Gastrocnemius medialis (tissue), 4 donors: ENCODE measurements around the gene ENTHD1. TPM values are rescaled to one million over a fixed set of nuclear protein-coding genes. Genes with fewer than 3 reads are reported as not detected.

Experiments
- ATAC-seq, 2 donors: fragments of 150-250 bp; one replicate each; pipeline ENCODE4 v1.9.1; 2016
- DNase-seq, 2 donors: peaks; one replicate each; pipeline ENCODE4 v3.0.0-alpha.2; 2019
- H3K27ac ChIP-seq, 4 donors: fragments of 200-600 bp; sonication (generic); 1 replicate in 1 of 4; 2 replicates in 3 of 4; pipeline ENCODE4 v1.5.1; 2016 to 2018; ENCODE audit warnings: mild to moderate bottlenecking in 2 of 4, moderate library complexity in 1 of 4
- H3K27me3 ChIP-seq, 3 donors: fragments of 200-600 bp; sonication (generic) in 2 of 3; 1 replicate in 1 of 3; 2 replicates in 2 of 3; pipeline versions ENCODE4 v1.5.1 to v1.6.0; 2016 to 2019; ENCODE audit warnings: mild to moderate bottlenecking in 1 of 3, moderate library complexity in 1 of 3
- H3K36me3 ChIP-seq, 2 donors: fragments of 200-600 bp; sonication (generic) in 1 of 2; one replicate each; pipeline ENCODE4 v1.5.1; 2017 to 2018
- H3K4me1 ChIP-seq, 2 donors: fragments of 200-600 bp; sonication (generic) in 1 of 2; one replicate each; pipeline ENCODE4 v1.5.1; 2016 to 2017; ENCODE audit warnings: mild to moderate bottlenecking in 2 of 2
- H3K4me3 ChIP-seq, 4 donors: fragments of 200-600 bp; sonication (generic) in 3 of 4; 1 replicate in 1 of 4; 2 replicates in 3 of 4; pipeline ENCODE4 v1.5.1; 2016 to 2019; ENCODE audit warnings: mild to moderate bottlenecking in 2 of 4
- H3K9me3 ChIP-seq, 3 donors: fragments of 200-600 bp; sonication (generic) in 2 of 3; 1 replicate in 1 of 3; 2 replicates in 2 of 3; pipeline ENCODE4 v1.5.1; 2016 to 2019
- POLR2A ChIP-seq, 2 donors: fragments of 450-650 bp; IDR thresholded peaks; one replicate each; pipeline ENCODE4 v1.6.1; 2017; ENCODE audit warnings: antibody characterized with exemption in 2 of 2, mild to moderate bottlenecking in 2 of 2, moderate library complexity in 2 of 2
- in situ Hi-C, 4 donors: fragments of 200-750 bp; cut with MboI; loops; one replicate each; pipeline versions ENCODE4 v1.15.0 to v1.8.0; 2017; ENCODE audit warnings: low sequenced_read_pairs in 4 of 4
- intact Hi-C: fragments of 100-400 bp; cut with DNase I; formaldehyde crosslinking; loops from one replicate; pipeline ENCODE4 v1.15.1; 2023; ENCODE audit warnings: low total_unique reads
- total RNA-seq, 4 donors: library from RNA; depleted of rRNA; stranded (reverse); fragments of >200 nt; gene quantifications; one replicate each; pipeline versions ENCODE4 v1.1.0 to v1.2.3, GENCODE V29; 2016
- TF ChIP-seq, protein P1 (sequence below), 5 experiments: fragments of 450-650 bp in 3 of 5; fragments of 200-600 bp in 2 of 5; sonication (generic) in 2 of 5; IDR thresholded peaks in 4 of 5; conservative IDR thresholded peaks in 1 of 5; 1 replicate in 4 of 5; 2 replicates in 1 of 5; pipeline ENCODE4 v1.5.1; 2016 to 2019; ENCODE audit warnings: antibody characterized with exemption in 5 of 5, mild to moderate bottlenecking in 3 of 5, moderate library complexity in 3 of 5

Gene ENTHD1
- total RNA-seq, 4 donors from 2014 or later, result not detected

DNA sequence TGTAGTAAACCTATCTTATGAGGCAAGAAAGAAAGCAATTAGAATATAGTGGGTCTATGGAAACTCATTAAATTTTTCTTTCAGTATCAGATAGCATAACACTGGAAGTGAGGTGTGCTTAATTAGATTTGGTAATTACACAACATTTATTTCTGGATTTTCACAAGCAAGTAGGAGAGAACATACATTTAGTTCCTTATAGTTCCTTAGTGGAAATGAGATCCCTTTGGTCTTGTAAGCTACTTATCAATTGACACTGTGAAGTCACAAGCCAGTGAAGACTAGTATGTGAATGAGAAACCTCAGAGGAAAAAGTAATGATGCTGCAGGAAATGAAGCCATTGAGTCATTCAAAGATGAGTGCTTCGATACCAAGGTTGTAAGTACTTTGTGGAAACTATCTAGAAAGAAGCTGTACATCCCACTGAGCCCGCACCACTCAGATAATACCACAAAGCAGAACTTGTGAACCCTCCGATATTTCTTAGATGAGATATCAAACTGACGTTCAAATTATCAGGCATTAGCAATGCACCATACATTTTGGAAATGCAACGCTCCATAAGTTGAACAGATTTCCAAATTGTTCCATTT, 53.5 kb downstream of the ENTHD1 start:
- no peak for DNase-seq
- ATAC-seq, result no peak
- Histone ChIP-seq H3K27ac (no peak overlapping the region), H3K36me3 (no peaks in the 10 kb centered on the region), H3K27me3 (peaks cover 5 to 16% (median 10%) of the 10 kb centered on the region in 3 donors), H3K9me3 (no peaks in the 10 kb centered on the region), H3K4me3 (no peak overlapping the region), H3K4me1 (no peaks in the 10 kb centered on the region)
- intact Hi-C loops, result no loop called here
- TF ChIP-seq, protein P1, sequence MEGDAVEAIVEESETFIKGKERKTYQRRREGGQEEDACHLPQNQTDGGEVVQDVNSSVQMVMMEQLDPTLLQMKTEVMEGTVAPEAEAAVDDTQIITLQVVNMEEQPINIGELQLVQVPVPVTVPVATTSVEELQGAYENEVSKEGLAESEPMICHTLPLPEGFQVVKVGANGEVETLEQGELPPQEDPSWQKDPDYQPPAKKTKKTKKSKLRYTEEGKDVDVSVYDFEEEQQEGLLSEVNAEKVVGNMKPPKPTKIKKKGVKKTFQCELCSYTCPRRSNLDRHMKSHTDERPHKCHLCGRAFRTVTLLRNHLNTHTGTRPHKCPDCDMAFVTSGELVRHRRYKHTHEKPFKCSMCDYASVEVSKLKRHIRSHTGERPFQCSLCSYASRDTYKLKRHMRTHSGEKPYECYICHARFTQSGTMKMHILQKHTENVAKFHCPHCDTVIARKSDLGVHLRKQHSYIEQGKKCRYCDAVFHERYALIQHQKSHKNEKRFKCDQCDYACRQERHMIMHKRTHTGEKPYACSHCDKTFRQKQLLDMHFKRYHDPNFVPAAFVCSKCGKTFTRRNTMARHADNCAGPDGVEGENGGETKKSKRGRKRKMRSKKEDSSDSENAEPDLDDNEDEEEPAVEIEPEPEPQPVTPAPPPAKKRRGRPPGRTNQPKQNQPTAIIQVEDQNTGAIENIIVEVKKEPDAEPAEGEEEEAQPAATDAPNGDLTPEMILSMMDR (IDR thresholded peaks at IDR 0.05 in 4 of 5, conservative IDR thresholded peaks at IDR 0.05 in 1 of 5), result no peak
- no peak for TF ChIP-seq POLR2A (IDR thresholded peaks at IDR 0.05)
- in situ Hi-C loops, result no loop called here

DNA sequence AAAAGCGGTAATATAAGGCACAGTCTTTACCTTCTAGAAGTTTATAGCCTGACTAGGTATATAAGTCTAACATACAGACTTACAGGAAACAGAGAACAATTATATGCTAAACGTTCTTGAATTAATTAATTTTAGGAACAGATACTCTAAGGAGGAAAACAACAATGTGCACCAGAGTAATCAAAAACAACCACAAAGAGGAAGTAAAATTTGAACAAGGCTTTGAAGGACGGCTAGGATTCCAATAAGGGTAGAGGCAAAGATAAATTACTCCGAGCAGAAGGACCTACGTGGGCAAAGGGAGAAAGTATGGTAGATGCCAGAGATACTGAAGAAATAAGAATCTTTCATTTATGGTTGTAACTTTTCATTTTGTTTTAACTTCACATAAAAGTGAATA, 54.4 kb downstream of the ENTHD1 start:
- Histone ChIP-seq H3K9me3 (no peaks in the 10 kb centered on the region), H3K4me3 (no peak overlapping the region), H3K27ac (no peak overlapping the region), H3K36me3 (no peaks in the 10 kb centered on the region), H3K27me3 (peaks cover 5 to 19% (median 16%) of the 10 kb centered on the region in 3 donors), H3K4me1 (no peaks in the 10 kb centered on the region)
- TF ChIP-seq, protein P1 (IDR thresholded peaks at IDR 0.05 in 4 of 5, conservative IDR thresholded peaks at IDR 0.05 in 1 of 5), result no peak
- TF ChIP-seq POLR2A (IDR thresholded peaks at IDR 0.05), result no peak
- ATAC-seq (no peak), DNase-seq (no peak)
- in situ Hi-C loops (no loop called here), intact Hi-C loops (no loop called here)

DNA sequence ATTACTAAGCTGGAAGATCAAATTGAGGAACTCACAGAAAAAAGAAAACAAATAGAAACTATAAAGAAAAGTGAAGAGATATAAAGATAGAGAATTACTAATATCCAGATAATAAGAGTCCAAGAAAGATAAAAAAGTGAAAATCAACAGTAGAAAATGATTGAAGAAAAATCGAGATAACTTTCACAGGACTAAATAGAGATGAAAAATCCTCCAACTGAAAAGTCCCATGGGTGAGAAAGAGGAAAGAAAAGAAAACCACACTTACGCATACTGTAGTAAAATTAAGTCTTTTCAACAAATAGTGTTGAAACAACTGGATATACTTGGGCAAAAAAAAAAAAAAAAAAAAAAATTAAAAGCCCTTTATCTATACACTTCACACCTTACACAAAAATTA, 60.0 kb downstream of the ENTHD1 start:
- ATAC-seq, result no peak
- Histone ChIP-seq H3K27ac (no peak overlapping the region), H3K4me3 (no peak overlapping the region), H3K27me3 (peaks cover 12 to 47% (median 44%) of the 10 kb centered on the region in 3 donors), H3K36me3 (no peaks in the 10 kb centered on the region), H3K4me1 (no peaks in the 10 kb centered on the region), H3K9me3 (no peaks in the 10 kb centered on the region)
- DNase-seq, result no peak
- in situ Hi-C loops (no loop called here), intact Hi-C loops (no loop called here)
- no peak for TF ChIP-seq POLR2A (IDR thresholded peaks at IDR 0.05)
- TF ChIP-seq, protein P1 (IDR thresholded peaks at IDR 0.05 in 4 of 5, conservative IDR thresholded peaks at IDR 0.05 in 1 of 5), result no peak

DNA sequence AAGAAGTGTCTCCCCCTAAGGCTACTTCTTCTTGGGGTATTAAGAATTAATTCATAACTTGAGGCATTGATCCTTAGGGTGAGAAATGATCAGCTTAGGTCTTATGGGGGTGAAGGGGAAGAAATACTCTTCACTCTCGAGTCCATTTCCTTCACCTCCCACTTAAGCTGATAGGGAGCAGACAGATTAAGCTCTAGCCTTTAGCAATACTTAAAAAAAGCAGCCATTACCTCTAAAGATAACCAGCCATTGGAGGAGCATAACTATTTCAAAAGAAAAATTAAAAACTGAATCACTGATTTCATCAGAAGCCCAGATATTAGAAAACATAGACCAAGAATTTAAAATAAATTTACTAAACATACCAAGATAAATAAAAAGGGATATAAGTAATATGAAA, 60.5 kb downstream of the ENTHD1 start:
- in situ Hi-C loops (no loop called here), intact Hi-C loops (no loop called here)
- Histone ChIP-seq H3K4me1 (no peaks in the 10 kb centered on the region), H3K9me3 (no peaks in the 10 kb centered on the region), H3K27ac (no peak overlapping the region), H3K36me3 (no peaks in the 10 kb centered on the region), H3K4me3 (no peak overlapping the region), H3K27me3 (peaks cover 9 to 52% (median 40%) of the 10 kb centered on the region in 3 donors)
- ATAC-seq (no peak), DNase-seq (no peak)
- TF ChIP-seq, protein P1 (IDR thresholded peaks at IDR 0.05 in 4 of 5, conservative IDR thresholded peaks at IDR 0.05 in 1 of 5), result no peak
- no peak for TF ChIP-seq POLR2A (IDR thresholded peaks at IDR 0.05)

DNA sequence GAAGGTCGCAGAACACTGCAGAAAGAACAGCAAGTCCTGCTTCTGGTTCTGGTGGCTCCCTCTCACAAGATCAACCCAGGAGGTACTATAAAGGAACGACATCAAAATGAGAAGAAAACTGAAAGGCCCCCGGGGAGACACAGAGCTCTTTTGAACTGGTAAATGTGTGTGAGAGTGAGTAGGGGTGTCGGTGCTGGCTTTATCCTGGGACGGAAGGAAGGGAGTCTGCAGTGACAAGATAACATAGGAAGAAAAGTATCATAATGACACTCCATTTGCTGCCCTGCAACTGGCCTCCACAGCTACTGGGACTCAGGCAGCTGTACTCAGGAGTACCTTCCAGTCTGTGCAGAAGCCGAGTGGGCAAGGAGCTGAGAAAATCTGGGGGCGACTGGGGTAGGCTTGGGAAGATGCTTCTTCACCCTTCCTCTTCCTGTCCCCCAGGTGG, 60.9 kb downstream of the ENTHD1 start:
- Histone ChIP-seq H3K4me1 (no peaks in the 10 kb centered on the region), H3K27ac (no peak overlapping the region), H3K27me3 (peaks cover 9 to 54% (median 36%) of the 10 kb centered on the region in 3 donors), H3K9me3 (no peaks in the 10 kb centered on the region), H3K4me3 (no peak overlapping the region), H3K36me3 (no peaks in the 10 kb centered on the region)
- in situ Hi-C loops, result no loop called here
- ATAC-seq, result no peak
- TF ChIP-seq POLR2A (IDR thresholded peaks at IDR 0.05), result no peak
- TF ChIP-seq, protein P1 (IDR thresholded peaks at IDR 0.05 in 4 of 5, conservative IDR thresholded peaks at IDR 0.05 in 1 of 5), result no peak
- DNase-seq, result no peak
- intact Hi-C loops, result no loop called here
